HG03460 (cell line): Measurements from ENCODE around the gene ARL14.

Source experiments
- ATAC-seq: cut with Tn5 transposase; IDR thresholded peaks from one replicate; pipeline ENCODE4 v1.9.1; 2021; ENCODE audit not compliant: unreplicated experiment

Gene ARL14

DNA sequence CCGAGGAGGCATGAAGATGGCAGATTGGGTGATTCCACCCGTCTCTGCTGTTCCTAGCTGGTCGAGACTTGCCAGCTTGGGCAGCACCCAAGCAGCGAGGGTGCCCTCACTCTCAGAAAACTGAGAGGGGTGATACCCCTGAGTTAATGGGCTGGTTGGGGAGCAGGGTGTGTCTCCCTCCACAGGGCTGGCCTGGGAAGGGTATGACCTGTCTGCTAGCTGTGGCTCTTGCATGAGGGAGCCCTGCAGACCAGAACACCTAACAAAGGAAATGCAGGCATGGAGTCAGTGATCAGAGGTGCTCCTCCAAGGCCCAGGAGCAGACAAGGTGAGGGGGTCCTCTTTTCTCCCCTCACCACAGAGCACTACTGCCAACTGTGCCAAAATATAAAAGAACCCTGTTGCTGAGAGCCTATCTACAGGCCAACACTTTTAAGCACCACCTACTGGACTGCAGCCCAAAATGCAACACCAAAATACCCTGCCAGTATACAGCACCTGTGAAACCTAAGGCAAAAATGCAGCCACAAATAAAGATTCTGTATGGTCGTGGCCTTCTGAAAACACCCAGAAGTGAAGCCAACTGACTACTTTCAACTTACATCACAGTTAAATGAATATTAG is 43.3 kb downstream of the ARL14 start:
- ATAC-seq = no peak

DNA sequence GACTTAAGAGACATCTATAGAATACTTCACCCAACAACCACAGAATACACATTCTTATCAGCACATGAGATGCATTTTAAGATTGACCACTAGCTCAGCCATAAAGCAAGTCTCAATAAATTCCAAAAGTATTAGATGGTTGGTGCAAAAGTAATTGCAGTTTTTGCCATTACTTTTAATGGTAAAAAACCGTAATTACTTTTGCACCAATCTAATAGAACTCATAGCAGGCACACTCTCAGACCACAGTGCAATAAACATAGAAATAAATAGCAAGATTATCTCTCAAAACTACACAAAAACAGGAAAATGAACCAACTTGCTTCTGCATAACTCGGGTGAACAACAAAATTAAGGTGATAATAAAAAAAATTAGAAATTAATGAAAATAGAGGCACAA is 45.4 kb downstream of the ARL14 start:
- no peak for ATAC-seq

DNA sequence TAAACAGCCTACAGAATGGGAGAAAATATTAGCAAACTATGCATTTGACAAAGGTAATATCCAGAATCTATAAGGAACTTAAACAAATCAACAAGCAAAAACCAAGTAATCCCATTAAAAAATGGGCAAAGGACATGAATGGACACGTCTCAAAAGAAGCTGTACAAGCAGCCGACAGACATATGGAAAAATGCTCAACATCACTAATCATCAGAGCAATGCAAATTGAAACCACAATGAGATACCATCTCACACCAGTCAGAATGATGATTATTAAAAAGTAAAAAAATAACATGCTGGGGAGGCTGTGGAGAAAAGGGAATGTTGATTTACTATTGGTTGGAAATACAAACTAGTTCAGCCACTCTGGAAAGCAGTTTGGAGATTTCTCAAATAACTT is 48.4 kb downstream of the ARL14 start:
- no peak for ATAC-seq
